H1 (cell line): ENCODE results near the gene C2CD4C.

Experiments
- ATF2 ChIP-seq: IDR thresholded peaks from 2 replicates; pipeline ENCODE4 v1.6.1; 2012; ENCODE audit warnings: low read length, inconsistent platforms
- CTCF ChIP-seq, 3 experiments: IDR thresholded peaks; 1 replicate in 2 of 3; 2 replicates in 1 of 3; pipeline versions ENCODE4 v1.5.1 to v1.6.1; 2011; ENCODE audit warnings: low read length in 3 of 3, mild to moderate bottlenecking in 3 of 3, inconsistent platforms in 2 of 3, low read depth in 1 of 3, moderate library complexity in 1 of 3; ENCODE audit not compliant: insufficient read depth in 1 of 3; ENCODE audit errors: control extremely low read depth in 1 of 3
- FOSL1 ChIP-seq: IDR thresholded peaks from 2 replicates; pipeline ENCODE4 v1.6.1; 2011; ENCODE audit warnings: mild to moderate bottlenecking, low read depth, low read length, moderate library complexity; ENCODE audit not compliant: insufficient read depth
- PHF8 ChIP-seq: fragments of 200-600 bp; sonication (generic); conservative IDR thresholded peaks from 2 replicates; pipeline ENCODE4 v1.7.1; 2012; ENCODE audit warnings: low read depth, mild to moderate bottlenecking, inconsistent platforms, low read length, moderate library complexity
- POLR2A ChIP-seq, 2 experiments: IDR thresholded peaks; 1 replicate in 1 of 2; 2 replicates in 1 of 2; pipeline ENCODE4 v1.6.1; 2011; ENCODE audit warnings: low read depth in 2 of 2, low read length in 2 of 2, mild to moderate bottlenecking in 2 of 2; ENCODE audit errors: control extremely low read depth in 1 of 2
- RNF2 ChIP-seq: fragments of 200-900, 300-1000 bp; sonication (generic); IDR thresholded peaks from 2 replicates; pipeline ENCODE4 v1.7.1; 2016; ENCODE audit warnings: borderline replicate concordance, low read depth, mild to moderate bottlenecking, antibody characterized with exemption, low read length; ENCODE audit not compliant: poor library complexity, severe bottlenecking; ENCODE audit errors: missing control alignments
- SIN3A ChIP-seq, 2 experiments: IDR thresholded peaks in 1 of 2; conservative IDR thresholded peaks in 1 of 2; 2 replicates each; pipeline ENCODE4 v1.6.1; 2011 to 2012; ENCODE audit warnings: low read length in 2 of 2, improper control_type of control experiment in 1 of 2, low read depth in 1 of 2, mild to moderate bottlenecking in 1 of 2
- SP1 ChIP-seq: IDR thresholded peaks from 2 replicates; pipeline ENCODE4 v1.6.1; 2011; ENCODE audit warnings: low read depth, low read length
- TAF1 ChIP-seq: IDR thresholded peaks from 2 replicates; pipeline ENCODE4 v1.6.1; 2011; ENCODE audit warnings: mild to moderate bottlenecking, low read depth, low read length
- YY1 ChIP-seq: IDR thresholded peaks from 2 replicates; pipeline ENCODE4 v1.6.1; 2011; ENCODE audit warnings: low read depth, mild to moderate bottlenecking, low read length

- TF ChIP-seq SP1, result no peak
- TF ChIP-seq CTCF (IDR thresholded peaks at IDR 0.05; ENCODE audit: control extremely low read depth in 1 of 3, insufficient read depth in 1 of 3, low read depth in 1 of 3, low read length in 3 of 3), result no peak
- no peak for TF ChIP-seq POLR2A (IDR thresholded peaks at IDR 0.05; ENCODE audit: control extremely low read depth in 1 of 2, low read depth in 2 of 2, low read length in 2 of 2)
- no peak for TF ChIP-seq PHF8
- no peak for TF ChIP-seq FOSL1
- no peak for TF ChIP-seq RNF2
- TF ChIP-seq YY1, result no peak
- TF ChIP-seq TAF1, result no peak
- TF ChIP-seq SIN3A (conservative IDR thresholded peaks at IDR 0.05 in 1 of 2, IDR thresholded peaks at IDR 0.05 in 1 of 2; ENCODE audit: low read depth in 1 of 2, low read length in 2 of 2), result no peak
- no peak for TF ChIP-seq ATF2
Measured at GRCh38 chr19:400976-401865, 7.7 kb downstream of the C2CD4C start.
